CD4-positive, CD25-positive, alpha-beta regulatory T cell (primary cell): ENCODE results near the gene ODC1. TPM values are rescaled to one million over a fixed set of nuclear protein-coding genes. Genes with fewer than 3 reads are reported as not detected.

Experiments used
- ATAC-seq, 2 donors: fragments of 150-1000 bp; cut with Tn5 transposase; one replicate each; pipeline ENCODE4 v1.10.0; 2021; ENCODE audit warnings: low read depth in 2 of 2, moderate number of reproducible peaks in 2 of 2, moderate library complexity in 1 of 2
- DNase-seq, 3 donors: peaks; one replicate each; pipeline versions ENCODE4 v3.0.0 to v3.0.0-alpha.2; 2012 to 2022; ENCODE audit warnings: mixed read lengths in 1 of 3
- H3K27ac ChIP-seq: one replicate; pipeline ENCODE4 v1.7.0; 2013; ENCODE audit warnings: mild to moderate bottlenecking, low read length; ENCODE audit not compliant: insufficient read depth, poor library complexity, severe bottlenecking
- H3K27me3 ChIP-seq: one replicate; pipeline ENCODE4 v1.7.0; 2013; ENCODE audit warnings: low read length; ENCODE audit not compliant: control insufficient read depth, insufficient read depth
- H3K36me3 ChIP-seq: one replicate; pipeline ENCODE4 v1.7.0; 2013; ENCODE audit warnings: mild to moderate bottlenecking, low read length, moderate library complexity; ENCODE audit not compliant: control insufficient read depth, insufficient read depth
- H3K4me1 ChIP-seq: 2 replicates; pipeline ENCODE4 v1.7.0; 2013; ENCODE audit warnings: mild to moderate bottlenecking, low read length; ENCODE audit not compliant: insufficient read depth, control insufficient read depth, poor library complexity, severe bottlenecking
- H3K4me3 ChIP-seq: one replicate; pipeline ENCODE4 v1.7.0; 2013; ENCODE audit warnings: low read depth, mild to moderate bottlenecking, low read length, moderate library complexity
- H3K9me3 ChIP-seq, 2 experiments: 1 replicate in 1 of 2; 2 replicates in 1 of 2; pipeline ENCODE4 v1.7.0; 2013; ENCODE audit warnings: low read length in 2 of 2, mild to moderate bottlenecking in 1 of 2, moderate library complexity in 1 of 2; ENCODE audit not compliant: control insufficient read depth in 2 of 2
- H3K27ac Mint-ChIP-seq, 3 donors: one replicate each; pipeline ENCODE4 v1.8.0; 2020 to 2022; ENCODE audit warnings: mild to moderate bottlenecking in 3 of 3, mixed read lengths in 3 of 3, moderate library complexity in 2 of 3
- H3K27me3 Mint-ChIP-seq: one replicate; pipeline ENCODE4 v1.8.0; 2022; ENCODE audit warnings: mild to moderate bottlenecking, mixed read lengths
- H3K36me3 Mint-ChIP-seq: one replicate; pipeline ENCODE4 v1.8.0; 2020; ENCODE audit warnings: mixed read lengths
- H3K4me1 Mint-ChIP-seq, 4 donors: one replicate each; pipeline ENCODE4 v1.8.0; 2020 to 2022; ENCODE audit warnings: mixed read lengths in 4 of 4, mild to moderate bottlenecking in 1 of 4
- H3K4me3 Mint-ChIP-seq, 4 donors: one replicate each; pipeline ENCODE4 v1.8.0; 2020 to 2022; ENCODE audit warnings: mild to moderate bottlenecking in 4 of 4, mixed read lengths in 4 of 4, moderate library complexity in 3 of 4
- H3K9me3 Mint-ChIP-seq, 7 donors: one replicate each; pipeline ENCODE4 v1.8.0; 2020 to 2022; ENCODE audit warnings: mixed read lengths in 7 of 7, mild to moderate bottlenecking in 3 of 7, moderate library complexity in 2 of 7
- polyA plus RNA-seq, 4 donors: library from polyadenylated mRNA; unstranded; fragments of 300-500 nt; fragmentation: Illumina TruSeq; gene quantifications; one replicate each; pipeline ENCODE4 v1.2.3, GENCODE V29; 2021
- total RNA-seq: library from RNA; stranded (reverse); gene quantifications from one replicate; pipeline ENCODE4 v1.2.3, GENCODE V29; 2022

The ODC1 gene
- total and polyA plus RNA-seq, 5 donors from 2014 or later, result 74.1 to 113 (median 102) TPM

- Histone ChIP-seq H3K27me3 (no peaks in the 10 kb centered on the region), H3K4me1 (no peaks in the 10 kb centered on the region), H3K27ac (no peak overlapping the region), H3K4me3 (no peak overlapping the region), H3K9me3 (no peaks in the 10 kb centered on the region), H3K36me3 (no peaks in the 10 kb centered on the region)
- H3K4me1 Mint-ChIP-seq, result no peaks in the 10 kb centered on the region
- ATAC-seq (no peak), DNase-seq (no peak)
- no peaks in the 10 kb centered on the region for H3K9me3 Mint-ChIP-seq
- H3K36me3 Mint-ChIP-seq, result no peaks in the 10 kb centered on the region
- H3K4me3 Mint-ChIP-seq, result no peak overlapping the region
- no peak overlapping the region for H3K27ac Mint-ChIP-seq
- peaks cover 5% of the 10 kb centered on the region for H3K27me3 Mint-ChIP-seq
Observed at GRCh38 chr2:10469955-10470608, 22.0 kb upstream of the ODC1 start.

GRCh38 chr2:10469301-10469700 lies 21.2 kb upstream of the ODC1 start:
- no peak overlapping the region for H3K4me3 Mint-ChIP-seq
- peaks cover 5% of the 10 kb centered on the region for H3K27me3 Mint-ChIP-seq
- Histone ChIP-seq H3K4me1 (no peaks in the 10 kb centered on the region), H3K36me3 (no peaks in the 10 kb centered on the region), H3K4me3 (no peak overlapping the region), H3K9me3 (no peaks in the 10 kb centered on the region), H3K27ac (no peak overlapping the region), H3K27me3 (no peaks in the 10 kb centered on the region)
- DNase-seq (no peak), ATAC-seq (no peak)
- H3K9me3 Mint-ChIP-seq, result no peaks in the 10 kb centered on the region
- H3K36me3 Mint-ChIP-seq, result no peaks in the 10 kb centered on the region
- no peak overlapping the region for H3K27ac Mint-ChIP-seq
- no peaks in the 10 kb centered on the region for H3K4me1 Mint-ChIP-seq

GRCh38 chr2:10467401-10467800 lies 19.3 kb upstream of the ODC1 start:
- Mint-ChIP-seq H3K27ac (no peak overlapping the region), H3K36me3 (no peaks in the 10 kb centered on the region), H3K27me3 (peaks cover 5% of the 10 kb centered on the region), H3K4me1 (no peaks in the 10 kb centered on the region), H3K4me3 (no peak overlapping the region), H3K9me3 (no peaks in the 10 kb centered on the region)
- no peaks in the 10 kb centered on the region for H3K9me3 ChIP-seq
- H3K4me3 ChIP-seq, result no peak overlapping the region
- no peaks in the 10 kb centered on the region for H3K4me1 ChIP-seq
- H3K36me3 ChIP-seq, result no peaks in the 10 kb centered on the region
- H3K27me3 ChIP-seq, result no peaks in the 10 kb centered on the region
- no peak for ATAC-seq
- H3K27ac ChIP-seq, result no peak overlapping the region
- DNase-seq, result no peak

- Mint-ChIP-seq H3K27me3 (peaks cover 11% of the 10 kb centered on the region), H3K27ac (no peak overlapping the region), H3K4me1 (no peaks in the 10 kb centered on the region), H3K36me3 (no peaks in the 10 kb centered on the region), H3K9me3 (no peaks in the 10 kb centered on the region), H3K4me3 (no peak overlapping the region)
- ATAC-seq, result no peak
- H3K4me1 ChIP-seq, result no peaks in the 10 kb centered on the region
- H3K4me3 ChIP-seq, result no peak overlapping the region
- no peak for DNase-seq
- no peaks in the 10 kb centered on the region for H3K9me3 ChIP-seq
- H3K27me3 ChIP-seq, result no peaks in the 10 kb centered on the region
- no peaks in the 10 kb centered on the region for H3K36me3 ChIP-seq
- H3K27ac ChIP-seq, result no peak overlapping the region
Observed at GRCh38 chr2:10466801-10467200, 18.7 kb upstream of the ODC1 start.

- no peak overlapping the region for H3K4me3 ChIP-seq
- Mint-ChIP-seq H3K27ac (no peak overlapping the region), H3K9me3 (no peaks in the 10 kb centered on the region), H3K36me3 (no peaks in the 10 kb centered on the region), H3K4me3 (no peak overlapping the region), H3K27me3 (peaks cover 14% of the 10 kb centered on the region), H3K4me1 (no peaks in the 10 kb centered on the region)
- H3K9me3 ChIP-seq, result no peaks in the 10 kb centered on the region
- no peak overlapping the region for H3K27ac ChIP-seq
- no peaks in the 10 kb centered on the region for H3K27me3 ChIP-seq
- no peaks in the 10 kb centered on the region for H3K36me3 ChIP-seq
- DNase-seq, result no peak
- no peak for ATAC-seq
- no peaks in the 10 kb centered on the region for H3K4me1 ChIP-seq
Observed at GRCh38 chr2:10465910-10466309, 17.8 kb upstream of the ODC1 start.

- Histone ChIP-seq H3K4me3 (no peak overlapping the region), H3K27me3 (peaks cover 3% of the 10 kb centered on the region), H3K4me1 (no peaks in the 10 kb centered on the region), H3K27ac (no peak overlapping the region), H3K9me3 (no peaks in the 10 kb centered on the region), H3K36me3 (no peaks in the 10 kb centered on the region)
- peaks cover 0 to 1% (median 0%) of the 10 kb centered on the region in 7 donors for H3K9me3 Mint-ChIP-seq
- no peak overlapping the region for H3K4me3 Mint-ChIP-seq
- H3K27ac Mint-ChIP-seq, result no peak overlapping the region
- ATAC-seq, result no peak
- no peaks in the 10 kb centered on the region for H3K4me1 Mint-ChIP-seq
- H3K27me3 Mint-ChIP-seq, result peaks cover 18% of the 10 kb centered on the region
- no peaks in the 10 kb centered on the region for H3K36me3 Mint-ChIP-seq
- no peak for DNase-seq
Observed at GRCh38 chr2:10462178-10463083, 14.3 kb upstream of the ODC1 start.

GRCh38 chr2:10460366-10460796 lies 12.3 kb upstream of the ODC1 start:
- H3K9me3 Mint-ChIP-seq, result peaks cover 0 to 1% (median 0%) of the 10 kb centered on the region in 7 donors
- Histone ChIP-seq H3K27me3 (peaks cover 3% of the 10 kb centered on the region), H3K9me3 (no peaks in the 10 kb centered on the region), H3K27ac (no peak overlapping the region), H3K36me3 (no peaks in the 10 kb centered on the region), H3K4me1 (no peaks in the 10 kb centered on the region), H3K4me3 (no peak overlapping the region)
- no peak overlapping the region for H3K27ac Mint-ChIP-seq
- no peak for DNase-seq
- ATAC-seq, result no peak
- no peak overlapping the region for H3K4me3 Mint-ChIP-seq
- no peaks in the 10 kb centered on the region for H3K4me1 Mint-ChIP-seq
- H3K36me3 Mint-ChIP-seq, result no peaks in the 10 kb centered on the region
- H3K27me3 Mint-ChIP-seq, result peaks cover 18% of the 10 kb centered on the region
